ENCODE results near the gene HLCS. TPM values are rescaled to one million over a fixed set of nuclear protein-coding genes. Genes with fewer than 3 reads are reported as not detected.

HLCS gene
- total and polyA plus RNA-seq, 2 donors (not counting 3 experiments of a cell fraction or from before 2014, with no cell fraction given) = 6.7 to 17.2 TPM

DNA sequence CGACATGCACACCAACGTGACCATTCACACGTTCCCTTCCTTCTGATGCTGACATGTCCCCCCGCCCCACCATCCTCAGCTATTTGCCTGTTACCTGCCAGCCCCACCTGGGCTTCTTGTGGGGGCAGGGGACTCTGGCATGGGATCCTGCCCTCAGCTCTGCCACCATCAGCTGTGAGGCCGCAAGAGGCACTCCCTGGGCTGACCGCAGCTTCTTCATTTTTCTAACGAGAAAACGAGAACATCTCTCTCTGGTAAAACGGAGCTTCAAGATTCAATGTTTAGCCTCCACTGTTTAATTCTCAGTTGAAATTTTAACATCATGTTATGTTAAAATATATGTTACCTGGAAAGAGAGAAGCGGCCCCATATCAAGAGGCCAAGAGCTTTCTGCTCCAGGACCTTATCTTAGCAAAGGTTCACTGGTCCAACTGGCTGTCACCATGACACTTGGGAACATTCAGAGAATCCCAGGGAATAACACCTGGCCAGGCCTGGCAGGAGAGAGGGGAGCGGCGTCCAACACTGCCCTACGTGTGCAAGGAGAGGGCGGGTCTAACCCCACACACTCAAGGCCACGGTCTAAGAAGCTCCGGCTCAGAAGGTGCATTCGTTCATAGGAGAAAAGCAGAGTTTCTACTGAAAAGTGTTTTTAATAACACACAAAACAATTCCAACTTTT lies 51.3 kb downstream of the HLCS start:
- H3K9ac ChIP-seq (replicated peaks; ENCODE audit: extremely low read depth, insufficient read depth, low read length) = no peak overlapping the region
- intact Hi-C loops (cut with micrococcal nuclease) (no loop called here), dilution Hi-C loops (cut with MboI; ENCODE audit: extremely low pct_ligation_motif_present, low sequenced_read_pairs) (no loop called here)
- H4K20me1 ChIP-seq (replicated peaks; ENCODE audit: control insufficient read depth, extremely low read depth, insufficient read depth, low read length) = no peaks in the 10 kb centered on the region
- no peak for DNase-seq (ENCODE audit: low read depth, low spot score)
- H3K27ac ChIP-seq (ENCODE audit: insufficient read depth, low read depth, low read length) = no peak overlapping the region
- CTCF ChIA-PET = interaction anchor here (1.0 to 2.0 kb wide), 6 partner anchors 9 to 493 kb away, joined by 3 to 16 read pairs (median 4); no protein-coding TSS in a partner anchor
- no peaks in the 10 kb centered on the region for H3K9me3 ChIP-seq (replicated peaks; ENCODE audit: control insufficient read depth, insufficient read depth, low read length)
- TF ChIP-seq POLR2AphosphoS5 (IDR thresholded peaks at IDR 0.05; ENCODE audit: insufficient read depth, low read depth, low read length) (no peak), GATA2 (IDR thresholded peaks at IDR 0.05; ENCODE audit: insufficient read depth, insufficient read length, low read depth, low read length) (no peak)
- H3K9me1 ChIP-seq (replicated peaks; ENCODE audit: control insufficient read depth, extremely low read depth, insufficient read depth, low read length) = no peaks in the 10 kb centered on the region
- H3K27me3 ChIP-seq (ENCODE audit: control insufficient read depth in 2 of 2, insufficient read depth in 2 of 2, low read length in 2 of 2) = no peaks in the 10 kb centered on the region
- H3K36me3 ChIP-seq (ENCODE audit: control insufficient read depth in 2 of 2, extremely low read depth in 1 of 2, insufficient read depth in 2 of 2, low read length in 2 of 2) = no peaks in the 10 kb centered on the region
- no peaks in the 10 kb centered on the region for H3K4me1 ChIP-seq (ENCODE audit: control insufficient read depth, extremely low read depth, insufficient read depth, low read length)
- H3K4me2 ChIP-seq (ENCODE audit: insufficient read depth, low read length) = no peak overlapping the region
- no peak for FAIRE-seq
- H3K79me2 ChIP-seq (ENCODE audit: control insufficient read depth, insufficient read depth, low read length) = no peaks in the 10 kb centered on the region
- no peak overlapping the region for H3K4me3 ChIP-seq (replicated peaks in 1 of 3; ENCODE audit: insufficient read depth in 1 of 3, low read depth in 1 of 3, low read length in 3 of 3)
- H2AFZ ChIP-seq (ENCODE audit: low read depth, low read length) = no peak overlapping the region
- POLR2A ChIA-PET = no interaction called here
- no TSS peak for BruUV-seq (replicated peaks)

DNA sequence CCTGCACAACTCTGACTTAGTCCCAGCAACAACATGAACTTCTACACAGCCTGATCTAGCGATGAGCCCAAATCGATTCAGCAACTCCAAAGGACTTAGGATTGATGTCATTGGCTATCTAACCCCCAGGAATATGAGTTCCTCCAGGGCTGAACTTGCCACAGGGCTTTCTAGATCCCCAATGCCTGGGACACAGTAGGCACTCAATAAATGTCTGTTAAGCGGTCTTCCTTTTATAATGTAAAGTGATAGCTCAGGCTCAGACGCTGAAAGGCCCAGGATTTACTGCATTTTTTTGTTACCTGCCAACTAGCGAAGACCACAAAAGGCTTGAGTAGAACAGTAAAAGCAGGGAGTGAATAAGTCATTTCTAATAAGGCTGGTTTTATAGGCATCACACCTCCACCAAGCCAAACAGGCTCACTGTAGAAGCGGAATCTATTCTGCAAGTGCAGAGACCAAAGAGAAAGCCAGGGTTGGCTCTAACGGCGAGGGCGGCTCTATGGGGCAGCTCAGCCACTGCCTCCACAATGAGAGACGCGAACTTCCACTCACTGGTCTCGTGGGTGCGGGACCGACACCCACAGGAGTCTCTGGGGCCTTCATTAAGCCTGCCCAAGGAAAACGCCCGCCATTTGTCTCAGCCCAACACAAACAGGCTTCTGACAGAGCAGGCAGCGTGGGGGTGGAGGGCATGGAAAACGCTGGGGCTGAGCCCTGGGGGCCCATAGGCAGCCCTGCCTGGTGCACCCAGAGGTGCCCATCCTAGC lies 52.0 kb downstream of the HLCS start:
- Histone ChIP-seq H3K4me1 (ENCODE audit: control insufficient read depth, extremely low read depth, insufficient read depth, low read length) (peaks cover 4% of the 10 kb centered on the region), H2AFZ (ENCODE audit: low read depth, low read length) (no peak overlapping the region), H3K9ac (replicated peaks; ENCODE audit: extremely low read depth, insufficient read depth, low read length) (no peak overlapping the region), H3K79me2 (ENCODE audit: control insufficient read depth, insufficient read depth, low read length) (no peaks in the 10 kb centered on the region), H3K27me3 (ENCODE audit: control insufficient read depth in 2 of 2, insufficient read depth in 2 of 2, low read length in 2 of 2) (no peaks in the 10 kb centered on the region), H4K20me1 (replicated peaks; ENCODE audit: control insufficient read depth, extremely low read depth, insufficient read depth, low read length) (no peaks in the 10 kb centered on the region), H3K4me3 (replicated peaks in 1 of 3; ENCODE audit: insufficient read depth in 1 of 3, low read depth in 1 of 3, low read length in 3 of 3) (no peak overlapping the region), H3K9me3 (replicated peaks; ENCODE audit: control insufficient read depth, insufficient read depth, low read length) (no peaks in the 10 kb centered on the region), H3K27ac (ENCODE audit: insufficient read depth, low read depth, low read length) (no peak overlapping the region), H3K9me1 (replicated peaks; ENCODE audit: control insufficient read depth, extremely low read depth, insufficient read depth, low read length) (no peaks in the 10 kb centered on the region), H3K4me2 (ENCODE audit: insufficient read depth, low read length) (no peak overlapping the region), H3K36me3 (ENCODE audit: control insufficient read depth in 2 of 2, extremely low read depth in 1 of 2, insufficient read depth in 2 of 2, low read length in 2 of 2) (no peaks in the 10 kb centered on the region)
- intact Hi-C loops (cut with micrococcal nuclease) = no loop called here
- ChIA-PET CTCF (interaction anchor here (1.0 to 2.0 kb wide), 5 partner anchors 10 to 492 kb away, joined by 3 to 16 read pairs (median 4); no protein-coding TSS in a partner anchor), POLR2A (no interaction called here)
- no TSS peak for BruUV-seq (replicated peaks)
- dilution Hi-C loops (cut with MboI; ENCODE audit: extremely low pct_ligation_motif_present, low sequenced_read_pairs) = no loop called here
- FAIRE-seq = no peak
- TF ChIP-seq POLR2AphosphoS5 (IDR thresholded peaks at IDR 0.05; ENCODE audit: insufficient read depth, low read depth, low read length) (no peak), FOS (IDR thresholded peaks at IDR 0.05; ENCODE audit: borderline replicate concordance, insufficient read depth, low read length) (no peak), JUN (IDR thresholded peaks at IDR 0.05; ENCODE audit: borderline replicate concordance, insufficient read depth, insufficient read length, low read depth) (no peak), MYC (IDR thresholded peaks at IDR 0.05; ENCODE audit: low read depth, low read length) (no peak), GATA2 (IDR thresholded peaks at IDR 0.05; ENCODE audit: insufficient read depth, insufficient read length, low read depth, low read length) (no peak), POLR2A (IDR thresholded peaks at IDR 0.05; ENCODE audit: low read depth, low read length) (no peak), EZH2 (IDR thresholded peaks at IDR 0.05; ENCODE audit: borderline replicate concordance, low read depth, low read length, severe bottlenecking) (no peak)
- TF ChIP-seq, protein P1, sequence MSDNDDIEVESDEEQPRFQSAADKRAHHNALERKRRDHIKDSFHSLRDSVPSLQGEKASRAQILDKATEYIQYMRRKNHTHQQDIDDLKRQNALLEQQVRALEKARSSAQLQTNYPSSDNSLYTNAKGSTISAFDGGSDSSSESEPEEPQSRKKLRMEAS (IDR thresholded peaks at IDR 0.05; ENCODE audit: insufficient read depth, insufficient read length) = no peak
- TF ChIP-seq, protein P2, sequence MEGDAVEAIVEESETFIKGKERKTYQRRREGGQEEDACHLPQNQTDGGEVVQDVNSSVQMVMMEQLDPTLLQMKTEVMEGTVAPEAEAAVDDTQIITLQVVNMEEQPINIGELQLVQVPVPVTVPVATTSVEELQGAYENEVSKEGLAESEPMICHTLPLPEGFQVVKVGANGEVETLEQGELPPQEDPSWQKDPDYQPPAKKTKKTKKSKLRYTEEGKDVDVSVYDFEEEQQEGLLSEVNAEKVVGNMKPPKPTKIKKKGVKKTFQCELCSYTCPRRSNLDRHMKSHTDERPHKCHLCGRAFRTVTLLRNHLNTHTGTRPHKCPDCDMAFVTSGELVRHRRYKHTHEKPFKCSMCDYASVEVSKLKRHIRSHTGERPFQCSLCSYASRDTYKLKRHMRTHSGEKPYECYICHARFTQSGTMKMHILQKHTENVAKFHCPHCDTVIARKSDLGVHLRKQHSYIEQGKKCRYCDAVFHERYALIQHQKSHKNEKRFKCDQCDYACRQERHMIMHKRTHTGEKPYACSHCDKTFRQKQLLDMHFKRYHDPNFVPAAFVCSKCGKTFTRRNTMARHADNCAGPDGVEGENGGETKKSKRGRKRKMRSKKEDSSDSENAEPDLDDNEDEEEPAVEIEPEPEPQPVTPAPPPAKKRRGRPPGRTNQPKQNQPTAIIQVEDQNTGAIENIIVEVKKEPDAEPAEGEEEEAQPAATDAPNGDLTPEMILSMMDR (IDR thresholded peaks at IDR 0.05; ENCODE audit: extremely low read depth in 1 of 2, insufficient read depth in 1 of 2, low read depth in 1 of 2, low read length in 2 of 2) = no peak
- no peak for DNase-seq (ENCODE audit: low read depth, low spot score)

All from endothelial cell of umbilical vein (primary cell).